Measurements from ENCODE around the gene SEPTIN5. TPM values are rescaled to one million over a fixed set of nuclear protein-coding genes. Genes with fewer than 3 reads are reported as not detected.
"Not testable (repeated sequence)": the region's sequence is repeated elsewhere in the genome, so short reads cannot be mapped to it uniquely, and the experiment has no call there.

SEPTIN5 gene
- total RNA-seq = 109 TPM

DNA sequence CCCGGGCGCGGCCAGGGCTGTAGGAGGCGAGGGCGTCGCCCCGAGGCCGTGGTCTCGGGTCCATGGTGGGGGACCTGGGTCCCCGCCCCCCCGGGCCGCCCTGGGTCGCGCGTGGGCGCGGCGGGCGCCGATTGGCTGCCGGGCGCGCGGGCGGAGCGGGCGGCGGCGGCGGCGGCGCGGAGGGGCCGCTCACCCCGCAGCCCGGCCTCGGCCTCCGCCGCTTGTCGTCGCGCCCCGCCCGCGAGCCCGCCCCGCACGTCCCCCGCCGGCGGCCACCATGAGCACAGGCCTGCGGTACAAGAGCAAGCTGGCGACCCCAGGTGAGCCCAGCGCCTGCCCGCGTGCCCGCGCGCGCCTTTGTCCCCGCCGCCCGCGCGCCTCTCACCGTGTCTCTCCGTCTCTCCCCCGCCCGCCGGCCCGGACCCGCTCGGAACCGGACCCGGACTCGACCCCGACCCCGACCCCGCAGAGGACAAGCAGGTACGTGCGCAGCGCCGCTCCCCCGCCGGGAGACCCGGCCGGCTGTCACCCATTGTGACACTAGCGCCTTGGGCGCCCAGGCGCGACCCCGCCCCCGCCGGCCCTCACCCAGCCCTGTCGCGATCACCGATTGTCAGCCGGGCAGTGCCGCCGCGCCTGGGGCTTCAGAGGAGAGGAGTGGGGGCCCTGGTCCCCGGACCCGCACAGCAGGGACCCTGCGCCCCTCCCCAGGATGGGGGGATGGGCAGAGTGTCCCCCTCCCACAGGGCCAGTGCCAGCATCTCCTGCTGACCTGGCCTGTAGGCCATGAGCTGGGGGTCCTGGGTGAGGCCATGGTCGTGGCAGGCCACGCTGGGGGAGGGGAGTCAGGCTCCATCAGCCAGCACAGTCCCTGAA is at the start of gene SEPTIN5:
TSS of gene SEPTIN5 (plus strand) at position 192 of the 876 bp plus-strand sequence. CDS start at position 278, 86 bp downstream.
- no peak for DNase-seq

DNA sequence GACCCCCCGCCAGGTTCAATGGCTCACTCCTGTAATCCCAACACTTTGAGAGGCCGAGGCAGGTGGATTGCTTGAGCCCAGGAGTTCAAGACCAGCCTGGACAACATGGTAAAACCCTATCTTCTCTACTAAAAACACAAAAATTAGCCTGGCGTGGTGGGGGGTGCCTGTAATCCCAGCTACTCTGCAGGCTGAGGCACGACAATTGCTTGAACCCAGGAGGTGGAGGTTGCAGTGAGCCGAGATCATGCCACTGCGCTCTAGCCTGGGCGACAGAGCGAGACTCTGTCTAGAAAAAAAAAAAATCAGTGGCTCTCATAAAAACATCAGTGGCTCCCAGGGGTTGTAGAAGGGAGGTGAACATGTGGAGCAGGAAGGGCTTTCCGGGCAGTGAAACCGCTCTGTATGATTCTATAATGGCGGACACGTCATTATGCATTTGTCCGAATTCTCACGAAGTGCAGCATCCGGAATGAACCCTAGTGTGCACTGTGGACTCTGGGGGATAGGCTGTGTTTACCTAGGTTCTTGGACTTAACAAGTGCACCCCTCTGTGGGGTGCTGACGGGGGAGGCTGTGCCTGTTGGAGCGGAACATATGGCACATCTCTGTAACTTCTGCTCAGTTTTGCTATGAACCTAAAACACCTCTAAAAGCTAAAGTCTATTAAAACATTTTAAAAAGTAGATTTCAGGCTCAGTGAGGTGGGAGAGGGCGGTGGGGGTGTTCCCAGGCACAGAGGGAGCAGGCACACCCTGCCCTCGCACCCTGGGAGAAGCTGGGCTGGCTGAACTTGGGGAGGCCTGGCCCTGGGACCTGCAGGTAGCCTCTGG is 49.1 kb upstream of the SEPTIN5 start:
- DNase-seq = no peak

DNA sequence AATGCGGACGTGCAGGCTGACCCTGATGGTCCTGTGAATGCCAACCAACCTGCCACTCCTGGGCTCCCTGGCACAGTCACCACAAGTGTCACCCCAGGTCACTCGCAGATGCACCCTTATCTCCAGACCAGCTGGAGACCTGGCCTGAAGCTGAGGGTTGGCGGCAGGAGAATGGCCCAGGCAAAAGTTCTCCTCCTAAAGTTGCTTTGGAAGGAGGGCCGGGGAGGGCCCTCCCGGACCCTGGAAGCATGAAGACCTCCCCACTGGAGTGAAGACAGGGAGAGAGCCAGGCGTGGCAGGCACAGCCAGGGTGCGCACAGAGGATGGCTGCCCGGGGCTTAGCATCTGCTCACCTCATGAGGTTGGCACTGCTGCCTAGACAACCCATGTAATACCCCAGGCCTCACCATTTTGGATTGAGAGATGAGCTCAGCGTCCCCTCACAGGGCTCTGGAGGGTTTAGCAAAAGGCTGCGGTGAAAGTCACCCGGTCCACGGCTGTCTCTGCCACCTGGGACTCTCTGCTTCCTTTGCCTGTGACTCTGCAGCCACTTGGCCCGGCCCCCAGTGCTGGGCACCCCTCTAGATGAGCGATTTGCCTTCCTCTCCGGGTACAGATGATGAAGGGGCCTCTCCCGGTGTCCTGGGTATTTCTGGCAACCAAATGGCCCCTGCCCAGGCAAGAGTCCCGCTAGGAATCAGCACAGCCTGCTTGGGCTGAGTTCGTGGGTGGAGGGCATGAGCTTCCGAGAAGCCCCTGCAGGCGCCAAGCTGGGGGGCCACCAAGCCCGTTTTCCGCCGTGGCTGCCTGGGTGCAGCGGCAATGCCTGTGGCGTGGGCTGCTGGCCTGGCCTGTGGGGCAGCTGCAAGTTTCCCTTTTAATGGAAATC is 48.3 kb upstream of the SEPTIN5 start:
- DNase-seq = no peak

DNA sequence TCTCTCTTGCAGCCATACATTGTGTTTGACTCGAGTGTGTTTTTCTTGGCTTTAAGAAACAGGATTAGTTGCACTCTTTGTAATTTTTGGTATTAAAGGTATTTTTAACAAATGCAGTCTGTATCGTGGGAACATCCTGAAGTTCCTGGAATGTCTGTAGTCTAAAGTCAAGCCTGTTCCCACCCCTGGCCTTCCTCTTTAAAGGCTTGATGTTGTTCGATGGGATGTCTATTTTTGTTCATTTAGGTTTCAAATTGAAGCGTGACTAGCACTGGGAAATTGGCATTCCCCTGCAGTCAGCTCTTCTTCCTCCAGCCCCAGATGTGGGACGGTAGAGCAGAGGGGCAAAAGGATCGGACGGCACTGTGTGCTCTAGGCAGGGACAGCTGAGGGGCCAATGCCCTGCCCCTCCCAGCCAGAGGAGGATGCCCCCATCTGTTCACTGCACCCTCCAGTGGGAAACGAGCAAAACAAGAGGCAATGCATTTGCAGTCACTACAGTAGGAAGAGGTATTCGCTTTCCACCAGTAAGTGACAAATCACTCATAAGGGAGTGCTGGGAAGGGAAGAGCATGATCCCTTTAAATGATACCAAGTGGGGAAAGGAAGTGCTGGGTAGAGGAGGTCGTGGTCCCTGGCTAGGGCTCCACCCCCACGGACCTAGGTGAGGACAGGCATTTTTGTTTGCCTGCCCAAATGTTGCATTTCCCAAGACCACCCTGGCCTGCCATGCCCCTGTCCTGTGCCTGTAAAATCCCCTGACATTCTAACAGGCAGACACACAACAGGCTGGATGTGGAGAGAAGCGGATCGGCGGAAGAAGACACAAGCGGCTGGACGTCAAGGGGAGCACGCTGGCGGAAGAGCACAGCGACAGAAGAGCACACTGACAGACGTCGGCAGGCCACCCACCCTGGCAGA is 47.4 kb upstream of the SEPTIN5 start:
- peak; percentile 50 for DNase-seq

DNA sequence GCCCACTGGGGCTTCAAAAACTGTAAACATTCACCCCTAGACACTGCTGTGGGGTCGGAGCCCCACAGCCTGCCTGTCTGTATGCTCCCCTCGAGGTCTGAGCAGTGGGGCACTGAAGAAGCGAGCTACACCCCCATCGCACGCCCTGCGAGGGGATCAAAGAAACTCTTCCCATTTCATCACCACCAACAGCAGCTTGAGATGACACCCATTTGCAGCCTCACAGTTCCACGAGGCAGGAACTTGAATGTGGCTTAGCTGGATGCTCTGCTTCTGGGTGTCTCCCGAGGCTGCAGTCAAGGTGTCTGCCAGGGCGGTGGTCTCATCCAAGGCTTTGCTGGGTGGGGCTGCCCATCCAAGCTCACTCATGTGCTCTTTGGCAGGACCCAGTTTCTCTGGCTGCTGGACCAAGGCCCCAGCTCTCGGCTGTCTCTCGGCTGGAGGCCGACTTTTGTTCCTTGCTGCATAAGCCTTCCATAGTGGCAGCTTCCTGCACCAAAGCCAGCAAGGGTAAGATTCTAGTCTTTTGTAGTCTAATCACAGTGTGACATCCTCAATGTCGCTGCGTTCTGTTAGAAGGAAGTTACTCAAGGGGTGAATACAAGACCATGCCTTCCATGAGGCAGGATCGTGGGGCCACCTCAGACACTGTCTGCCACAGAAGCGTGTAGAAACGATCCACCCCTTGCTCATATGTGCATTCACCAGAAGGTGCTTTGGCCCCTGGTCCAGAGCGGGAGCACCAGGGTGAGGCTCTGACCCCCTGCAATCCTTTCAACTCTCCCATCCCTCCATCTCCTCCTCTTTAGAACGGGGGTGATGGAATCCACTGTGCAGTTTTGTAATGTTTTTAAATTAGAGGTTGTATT is 46.2 kb upstream of the SEPTIN5 start:
- DNase-seq = no peak

DNA sequence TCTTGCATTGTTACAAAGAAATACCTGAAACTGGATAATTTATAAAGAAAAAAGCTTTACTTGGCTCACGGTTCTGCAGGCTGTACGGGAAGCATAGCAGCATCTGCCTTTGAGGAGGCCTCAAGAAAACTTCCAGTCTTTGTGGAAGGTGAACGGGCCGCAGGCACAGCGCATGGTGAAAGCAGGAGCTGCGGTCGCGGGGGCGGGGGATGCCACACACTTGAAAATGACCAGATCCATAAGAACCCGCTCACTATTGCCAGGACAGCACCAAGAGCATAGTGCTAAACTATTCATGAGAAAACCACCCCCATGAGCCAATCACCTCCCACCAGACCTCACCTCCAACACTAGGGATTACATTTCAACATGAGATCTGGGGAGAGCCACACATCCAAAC is 45.6 kb upstream of the SEPTIN5 start:
- DNase-seq = no peak

DNA sequence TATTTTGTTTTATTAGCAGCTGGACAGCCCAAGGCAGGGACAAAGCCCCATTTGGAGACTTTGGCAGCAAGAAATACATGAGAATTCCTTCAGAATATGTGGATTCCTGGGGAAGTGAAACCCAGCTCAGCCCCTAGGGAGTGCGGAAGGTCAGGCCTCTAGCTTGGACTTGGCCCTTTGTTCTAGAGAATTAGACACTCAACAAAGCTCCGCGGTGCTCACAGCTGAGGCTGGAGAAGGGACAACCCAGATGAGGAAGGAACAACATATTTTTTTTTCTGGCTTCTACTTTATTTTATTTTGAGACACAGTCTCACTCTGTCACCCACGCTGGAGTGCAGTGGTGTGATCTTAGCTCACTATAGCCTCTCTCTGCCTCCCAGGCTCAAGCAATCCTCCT is 44.7 kb upstream of the SEPTIN5 start:
- no peak for DNase-seq

DNA sequence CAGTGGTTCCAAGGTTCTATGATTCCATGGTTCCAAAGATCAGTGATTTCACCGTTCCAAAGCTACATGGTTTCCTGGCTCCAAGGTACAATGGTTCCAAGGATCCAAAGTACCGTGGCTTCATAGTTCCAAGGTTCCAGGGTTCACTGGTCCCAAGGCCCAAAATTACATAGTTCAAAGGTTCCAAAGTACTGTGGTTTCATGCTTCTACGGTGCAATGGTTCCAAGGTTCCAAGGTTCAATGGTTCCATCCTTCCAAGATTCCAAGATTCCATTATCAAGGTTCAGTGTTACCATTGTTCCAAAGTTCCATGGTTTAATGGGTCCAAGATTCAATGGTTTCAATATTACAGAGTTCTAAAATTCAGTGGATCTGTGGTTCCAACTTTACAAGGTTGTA is 43.0 kb upstream of the SEPTIN5 start:
- DNase-seq = no peak

DNA sequence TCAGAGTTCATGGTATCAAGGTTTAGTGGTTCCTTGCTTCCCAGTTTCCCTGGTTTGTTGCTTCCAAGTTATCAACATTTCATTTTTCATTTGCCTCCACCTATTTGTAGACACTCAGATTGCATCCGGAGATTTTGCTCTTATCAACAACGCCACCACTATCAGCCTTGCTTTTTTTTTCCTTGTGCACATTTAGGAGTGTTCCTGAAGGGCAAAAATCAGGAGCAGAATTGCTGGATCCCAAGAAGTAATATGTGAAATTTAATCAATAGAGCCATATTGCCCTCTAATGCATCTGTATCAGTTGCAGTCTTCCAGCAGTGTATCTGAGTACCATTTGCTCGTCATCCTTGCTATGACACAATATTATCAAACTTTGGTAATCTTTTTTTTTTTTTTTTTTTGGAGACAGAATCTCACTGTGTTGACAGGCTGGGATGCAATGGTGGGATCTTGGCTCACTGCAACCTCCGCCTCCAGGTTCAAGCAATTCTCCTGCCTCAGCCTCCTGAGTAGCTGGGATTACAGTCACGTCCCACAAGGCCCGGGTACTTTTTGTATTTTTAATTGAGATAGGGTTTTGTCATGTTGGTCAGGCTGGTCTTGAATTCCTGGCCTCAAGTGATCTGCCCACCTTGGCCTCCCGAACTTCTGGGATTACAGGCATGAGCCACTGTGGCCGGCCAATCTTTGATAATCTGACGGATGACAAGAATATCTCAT is 42.1 kb upstream of the SEPTIN5 start:
- DNase-seq = no peak

DNA sequence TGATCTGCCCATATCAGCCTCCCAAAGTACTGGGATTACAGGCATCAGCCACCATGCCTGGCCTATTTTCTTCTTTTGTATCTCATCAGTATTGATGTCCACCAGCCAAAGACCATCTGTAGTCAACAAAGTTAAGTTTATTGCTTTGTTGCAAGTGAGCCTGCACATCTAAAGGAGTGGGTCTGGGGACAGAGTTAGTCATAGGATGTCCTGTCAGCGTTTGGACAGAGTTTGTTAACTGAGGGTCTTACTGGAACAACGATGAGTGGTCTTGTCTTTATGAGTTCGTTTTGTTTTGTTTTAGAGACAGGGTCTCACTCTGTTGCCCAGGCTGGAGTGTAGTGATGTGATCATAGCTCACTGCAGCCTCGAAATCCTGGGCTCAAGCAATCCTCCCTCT is 40.6 kb upstream of the SEPTIN5 start:
- no peak for DNase-seq

DNA sequence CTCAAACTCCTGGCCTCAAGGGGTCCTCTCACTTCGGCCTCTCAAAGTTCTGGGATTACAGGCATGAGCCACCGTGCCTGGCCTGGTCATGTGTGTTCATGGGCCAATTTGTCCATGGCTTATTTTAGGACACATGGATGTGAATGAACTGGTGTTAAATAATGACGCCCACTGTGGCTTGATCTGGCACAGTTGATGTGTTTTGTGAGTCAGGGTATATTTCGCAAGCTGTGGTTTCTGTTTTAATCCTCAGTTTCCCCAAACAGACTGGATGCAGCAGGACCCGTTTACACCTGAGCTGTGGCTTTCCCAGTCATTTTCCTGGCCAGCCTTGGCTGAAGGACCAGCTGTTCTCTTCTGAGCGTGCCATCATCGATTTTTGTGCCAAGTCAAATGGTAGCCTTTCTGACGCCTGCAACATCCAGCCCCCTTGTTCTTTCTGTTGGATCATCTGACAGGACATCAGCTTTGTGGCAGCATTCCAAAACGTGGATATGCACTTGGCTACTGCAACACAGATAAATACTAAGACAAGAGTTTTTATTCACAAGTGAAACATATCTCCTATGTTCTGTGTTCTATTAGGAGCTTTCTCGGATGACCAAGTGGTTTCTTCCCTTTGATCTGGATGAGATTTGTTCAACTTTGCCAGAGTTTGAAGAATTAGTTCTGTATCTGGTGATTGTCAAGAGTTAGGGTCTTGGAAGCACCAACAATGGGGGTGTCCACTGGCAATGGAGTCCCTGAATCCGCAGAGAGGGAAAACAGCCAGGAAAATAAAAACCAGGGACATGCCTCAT is 40.0 kb upstream of the SEPTIN5 start:
- DNase-seq = peak; percentile 88

DNA sequence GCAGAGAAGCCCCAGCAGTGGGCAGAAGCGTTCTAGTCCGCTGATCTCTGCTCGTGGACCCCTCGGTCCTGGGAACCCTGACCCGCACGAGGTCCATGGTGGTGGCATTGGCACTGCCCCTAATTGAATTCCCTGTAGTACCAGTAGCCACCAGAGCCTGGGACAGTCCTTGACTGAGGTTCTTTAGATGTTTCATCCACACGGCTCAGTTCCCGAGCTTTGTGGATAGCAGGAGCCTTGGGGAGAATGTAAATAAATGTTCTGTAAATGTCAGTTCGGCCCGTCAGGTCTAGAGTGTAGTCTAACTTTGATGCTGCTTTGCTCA is 39.4 kb upstream of the SEPTIN5 start:
- no peak for DNase-seq

DNA sequence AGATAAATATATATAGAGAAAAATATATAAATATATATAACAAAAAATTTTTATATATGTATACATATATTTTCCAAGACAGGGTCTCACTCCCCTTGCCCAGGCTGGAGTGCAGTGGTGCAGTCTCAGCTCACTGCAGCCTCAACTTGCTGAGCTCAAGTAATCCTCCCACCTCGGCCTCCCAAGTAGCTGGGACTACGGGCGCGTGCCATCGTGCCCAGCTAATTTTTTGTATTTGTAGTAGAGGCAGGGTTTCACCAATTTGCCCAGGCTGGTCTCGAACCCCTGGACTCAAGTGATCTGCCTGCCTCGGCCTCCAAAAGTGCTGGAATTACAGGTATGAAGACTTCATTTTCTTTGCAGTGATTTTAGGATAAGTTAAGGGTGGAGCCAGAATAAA is 38.9 kb upstream of the SEPTIN5 start:
- DNase-seq = no peak

DNA sequence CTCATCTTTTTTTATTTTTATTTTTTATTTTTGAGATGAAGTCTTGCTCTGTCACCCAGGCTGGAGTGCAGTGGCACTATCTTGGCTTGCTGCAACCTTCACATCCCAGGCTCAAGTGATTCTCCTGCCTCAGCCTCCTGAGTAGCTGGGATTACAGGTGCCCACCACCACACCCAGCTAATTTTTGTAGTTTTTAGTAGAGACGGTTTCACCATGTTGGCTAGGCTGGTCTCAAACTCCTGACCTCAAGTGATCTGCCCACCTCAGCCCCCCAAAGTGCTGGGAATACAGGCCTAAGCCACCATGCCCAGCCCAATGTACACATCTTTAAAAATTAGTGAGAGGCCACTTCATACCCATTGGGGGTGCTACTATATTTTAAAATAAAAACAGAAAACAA is 37.9 kb upstream of the SEPTIN5 start:
- not testable (repeated sequence) for DNase-seq

DNA sequence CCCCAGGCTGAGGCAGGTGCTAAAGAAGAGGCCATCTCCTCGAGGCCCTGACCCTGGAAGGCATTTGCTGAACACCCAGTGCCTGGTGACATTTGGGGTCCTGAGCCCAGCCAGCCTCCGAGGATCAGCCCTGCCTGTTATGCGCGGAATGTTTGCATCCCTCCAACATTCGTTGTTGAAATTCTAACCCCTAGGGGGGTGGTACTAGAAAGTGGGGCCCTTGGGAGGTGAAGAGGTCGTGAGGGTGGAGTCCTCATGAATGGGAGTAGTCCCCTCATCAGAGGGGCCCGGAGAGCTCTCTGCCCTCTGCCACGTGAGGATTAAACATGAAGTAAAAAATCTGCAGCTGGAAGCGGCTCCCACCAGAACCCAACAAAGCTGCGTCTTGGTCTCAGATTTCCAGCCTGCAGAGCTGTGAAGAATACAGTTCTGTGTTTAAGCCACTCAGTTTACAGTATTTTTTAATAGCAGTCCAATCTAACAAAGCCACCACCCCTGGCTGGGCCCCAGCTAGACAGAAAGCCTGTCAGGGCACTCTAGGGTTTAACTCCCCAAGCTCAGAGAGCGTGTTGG is 35.3 kb upstream of the SEPTIN5 start:
- peak; percentile 80 for DNase-seq

DNA sequence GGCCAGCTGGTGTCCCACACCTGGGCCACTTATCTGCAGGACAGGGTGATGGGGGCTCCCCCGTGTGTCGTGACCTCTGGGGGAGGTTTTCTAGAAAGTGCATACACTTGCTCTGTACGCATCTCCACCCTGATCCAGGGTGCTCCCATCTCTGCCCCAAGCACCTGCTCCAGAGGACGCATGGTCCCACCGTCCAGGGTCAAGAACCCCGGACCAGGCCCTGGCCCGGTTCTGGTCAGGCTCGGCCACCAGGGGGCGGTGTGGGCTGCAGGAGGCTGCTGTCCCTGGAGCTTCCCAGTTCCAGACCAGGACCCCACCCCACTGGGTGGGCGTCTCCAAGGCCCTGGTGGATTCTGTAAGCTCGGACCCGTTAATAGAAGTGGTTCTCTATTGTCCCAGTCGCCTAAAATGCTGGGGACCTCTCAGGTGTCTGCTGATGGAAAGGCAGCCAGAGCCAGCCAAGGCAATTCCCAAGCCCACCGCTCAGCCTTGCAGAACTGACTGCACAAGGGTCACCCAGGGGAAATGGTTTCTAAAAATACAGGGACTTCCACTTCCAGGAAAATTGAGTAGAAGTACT is 34.7 kb upstream of the SEPTIN5 start:
- peak; percentile 41 for DNase-seq

DNA sequence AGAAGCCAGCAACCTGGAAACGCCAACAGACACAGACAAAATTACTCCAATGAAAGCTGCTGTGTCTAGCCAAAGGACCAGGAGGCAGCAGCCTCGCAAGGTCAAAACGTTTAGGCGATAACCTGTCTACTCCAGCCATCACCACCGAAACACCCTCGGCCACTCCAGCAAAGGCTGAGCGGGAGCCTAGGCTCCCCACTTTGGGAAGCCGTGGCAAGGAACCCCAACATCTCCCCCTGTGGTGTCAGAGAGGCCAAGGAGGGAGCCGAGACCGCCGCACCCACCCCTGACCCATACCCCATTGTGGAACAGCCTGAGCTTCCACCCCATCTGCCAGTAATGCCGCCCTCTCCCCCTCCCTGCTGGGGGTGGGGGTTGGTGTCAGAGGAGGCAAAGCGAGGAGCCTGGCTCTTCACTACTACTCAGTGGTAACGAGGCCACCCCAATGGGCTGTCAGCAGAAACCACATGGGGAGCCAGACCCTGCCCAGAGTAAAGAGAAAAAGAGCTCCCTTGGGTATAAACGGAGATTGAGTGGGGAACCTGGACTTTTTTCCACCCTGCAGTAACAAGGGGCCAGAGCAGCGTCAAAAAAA is 33.9 kb upstream of the SEPTIN5 start:
- DNase-seq = no peak

All from tongue (tissue), 2 donors.